Measurements from ENCODE around the gene ZNF784. TPM values are rescaled to one million over a fixed set of nuclear protein-coding genes. Genes with fewer than 3 reads are reported as not detected.

ZNF784 gene
- total and polyA plus RNA-seq, 2 of the 8 experiments (the other 6 are each of a cell fraction or from before 2014, with no cell fraction given), result 6.5 to 8.0 TPM

DNA sequence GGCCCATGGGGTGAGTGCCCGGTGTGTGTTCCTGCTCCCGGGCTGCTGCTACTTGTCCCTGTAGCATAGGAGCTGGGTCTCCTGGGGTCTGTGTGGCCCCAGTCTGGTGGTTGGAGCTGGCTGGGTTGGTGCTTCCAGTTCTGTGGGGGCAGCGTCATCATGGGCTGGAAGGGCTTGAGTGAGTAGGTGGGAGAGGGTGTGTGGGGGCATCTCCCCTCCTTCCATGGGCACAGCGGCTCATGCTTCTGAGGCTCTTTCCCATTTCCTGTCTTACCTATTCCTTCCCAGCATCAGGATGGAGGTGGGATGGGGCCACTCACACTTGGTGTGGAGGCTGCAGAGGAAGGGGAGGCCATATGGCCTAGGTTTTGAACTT is 42.6 kb upstream of the ZNF784 start (continued):
- TF ChIP-seq, protein P1, sequence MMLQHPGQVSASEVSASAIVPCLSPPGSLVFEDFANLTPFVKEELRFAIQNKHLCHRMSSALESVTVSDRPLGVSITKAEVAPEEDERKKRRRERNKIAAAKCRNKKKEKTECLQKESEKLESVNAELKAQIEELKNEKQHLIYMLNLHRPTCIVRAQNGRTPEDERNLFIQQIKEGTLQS (IDR thresholded peaks at IDR 0.05; ENCODE audit: insufficient read depth, low read depth, low read length), result no peak
